Activated T-cell treated with anti-CD3 and anti-CD28 coated beads, Interleukin-2, amount 50 U/mL, for 24 hours (primary cell): ENCODE measurements around the gene FAM25G.

ENCODE experiments used
- DNase-seq: peaks from one replicate; pipeline ENCODE4 v3.0.0-alpha.2; 2020
- H3K27ac Mint-ChIP-seq: 2 replicates; pipeline ENCODE4 v1.8.0; 2020; ENCODE audit warnings: mild to moderate bottlenecking, mixed read lengths
- H3K27me3 Mint-ChIP-seq: 2 replicates; pipeline ENCODE4 v1.8.0; 2020; ENCODE audit warnings: mixed read lengths
- H3K36me3 Mint-ChIP-seq: 2 replicates; pipeline ENCODE4 v1.8.0; 2020; ENCODE audit warnings: low read depth, mixed read lengths
- H3K4me1 Mint-ChIP-seq: 2 replicates; pipeline ENCODE4 v1.8.0; 2020; ENCODE audit warnings: low read depth, mixed read lengths
- H3K4me3 Mint-ChIP-seq: 2 replicates; pipeline ENCODE4 v1.8.0; 2020; ENCODE audit warnings: mild to moderate bottlenecking, moderate library complexity, mixed read lengths
- H3K9me3 Mint-ChIP-seq: 2 replicates; pipeline ENCODE4 v1.8.0; 2020; ENCODE audit warnings: mixed read lengths

Gene FAM25G

GRCh38 chr10:47444047-47444446 is 47.5 kb downstream of the FAM25G start:
- Mint-ChIP-seq H3K9me3 (peaks cover 12% of the 10 kb centered on the region), H3K27ac (no peak overlapping the region), H3K27me3 (peaks cover 33% of the 10 kb centered on the region), H3K4me3 (no peak overlapping the region), H3K4me1 (peaks cover 11% of the 10 kb centered on the region), H3K36me3 (no peaks in the 10 kb centered on the region)
- DNase-seq, result no peak

DNA sequence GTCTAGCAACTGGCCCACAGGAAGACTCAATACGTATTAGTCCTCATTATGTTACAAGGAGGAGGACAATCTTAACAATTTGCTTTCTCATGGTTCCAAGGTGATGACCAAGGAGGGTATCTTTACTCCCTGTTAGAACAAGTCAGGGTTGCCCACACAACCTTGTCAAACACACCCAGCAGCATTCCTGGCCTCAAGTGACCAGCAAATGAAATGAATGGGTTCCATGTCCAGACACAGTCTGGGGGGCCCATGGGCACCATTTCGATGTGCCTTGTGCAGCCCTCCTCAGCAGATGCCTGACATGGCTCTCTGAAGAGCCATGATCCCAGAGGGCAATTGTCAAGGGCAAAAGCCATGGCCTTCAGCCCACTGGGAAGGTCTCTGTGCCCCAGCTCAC is 48.4 kb downstream of the FAM25G start:
- H3K9me3 Mint-ChIP-seq, result peaks cover 12% of the 10 kb centered on the region
- H3K27me3 Mint-ChIP-seq, result peaks cover 33% of the 10 kb centered on the region
- H3K4me3 Mint-ChIP-seq, result no peak overlapping the region
- H3K36me3 Mint-ChIP-seq, result no peaks in the 10 kb centered on the region
- no peak for DNase-seq
- no peak overlapping the region for H3K27ac Mint-ChIP-seq
- peaks cover 1% of the 10 kb centered on the region for H3K4me1 Mint-ChIP-seq

- Mint-ChIP-seq H3K4me3 (no peak overlapping the region), H3K36me3 (no peaks in the 10 kb centered on the region), H3K27ac (no peak overlapping the region), H3K4me1 (no peaks in the 10 kb centered on the region), H3K27me3 (peaks cover 31% of the 10 kb centered on the region), H3K9me3 (peaks cover 14% of the 10 kb centered on the region)
- no peak for DNase-seq
Observed at GRCh38 chr10:47442351-47442750, 49.1 kb downstream of the FAM25G start.

- Mint-ChIP-seq H3K27ac (no peak overlapping the region), H3K4me1 (no peaks in the 10 kb centered on the region), H3K27me3 (peaks cover 33% of the 10 kb centered on the region), H3K36me3 (no peaks in the 10 kb centered on the region), H3K9me3 (peaks cover 14% of the 10 kb centered on the region), H3K4me3 (no peak overlapping the region)
- DNase-seq, result no peak
Observed at GRCh38 chr10:47441938-47442337, 49.6 kb downstream of the FAM25G start.

- peaks cover 37% of the 10 kb centered on the region for H3K27me3 Mint-ChIP-seq
- peaks cover 5% of the 10 kb centered on the region for H3K9me3 Mint-ChIP-seq
Observed at GRCh38 chr10:47440207-47440606, 51.3 kb downstream of the FAM25G start.

GRCh38 chr10:47438857-47439474 is 52.5 kb downstream of the FAM25G start:
- peaks cover 5% of the 10 kb centered on the region for H3K9me3 Mint-ChIP-seq
- no peak overlapping the region for H3K4me3 Mint-ChIP-seq
- H3K27ac Mint-ChIP-seq, result no peak overlapping the region
- H3K4me1 Mint-ChIP-seq, result no peaks in the 10 kb centered on the region
- H3K27me3 Mint-ChIP-seq, result peaks cover 47% of the 10 kb centered on the region
- DNase-seq, result no peak
- H3K36me3 Mint-ChIP-seq, result no peaks in the 10 kb centered on the region

More at GRCh38 chr10:47440207-47440606, 51.3 kb downstream of the FAM25G start:
- DNase-seq, result no peak
- Mint-ChIP-seq H3K36me3 (no peaks in the 10 kb centered on the region), H3K4me1 (no peaks in the 10 kb centered on the region), H3K27ac (no peak overlapping the region), H3K4me3 (no peak overlapping the region)
